C4-2B (cell line): ENCODE data around the gene TMEM266.
"Not testable (repeated sequence)": the region's sequence is repeated elsewhere in the genome, so short reads cannot be mapped to it uniquely, and the experiment has no call there.

ENCODE experiments used
- H3K27ac ChIP-seq: fragments of 450-650 bp; 2 replicates; pipeline ENCODE4 v1.5.1; 2017
- ZFX ChIP-seq: fragments of 450-650 bp; IDR thresholded peaks from 2 replicates; pipeline ENCODE4 v1.6.1; 2017
- TF ChIP-seq, protein P1 (sequence below): fragments of 450-650 bp; conservative IDR thresholded peaks from 2 replicates; pipeline ENCODE4 v1.5.1; 2017; ENCODE audit warnings: mild to moderate bottlenecking

The TMEM266 gene

DNA sequence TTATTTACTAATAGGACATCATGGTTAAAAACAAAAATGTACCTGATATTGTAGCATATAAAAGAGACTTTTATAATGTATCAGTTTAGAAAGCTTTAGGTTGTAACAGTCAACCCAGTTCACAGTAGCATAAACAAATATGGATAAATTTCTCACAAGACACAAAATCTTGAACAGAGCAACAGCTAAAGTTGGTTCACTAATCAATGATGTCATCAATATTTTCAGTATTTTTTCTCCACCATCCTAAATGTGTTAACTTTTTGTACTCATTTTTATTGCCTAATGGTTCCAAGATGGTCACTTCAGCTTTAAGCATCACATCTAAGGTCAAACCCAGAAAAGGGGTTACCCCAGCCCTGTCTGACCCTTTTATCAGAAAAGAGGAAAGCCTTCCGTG, 26.3 kb upstream of the TMEM266 start:
- no peak for TF ChIP-seq ZFX
- TF ChIP-seq, protein P1, sequence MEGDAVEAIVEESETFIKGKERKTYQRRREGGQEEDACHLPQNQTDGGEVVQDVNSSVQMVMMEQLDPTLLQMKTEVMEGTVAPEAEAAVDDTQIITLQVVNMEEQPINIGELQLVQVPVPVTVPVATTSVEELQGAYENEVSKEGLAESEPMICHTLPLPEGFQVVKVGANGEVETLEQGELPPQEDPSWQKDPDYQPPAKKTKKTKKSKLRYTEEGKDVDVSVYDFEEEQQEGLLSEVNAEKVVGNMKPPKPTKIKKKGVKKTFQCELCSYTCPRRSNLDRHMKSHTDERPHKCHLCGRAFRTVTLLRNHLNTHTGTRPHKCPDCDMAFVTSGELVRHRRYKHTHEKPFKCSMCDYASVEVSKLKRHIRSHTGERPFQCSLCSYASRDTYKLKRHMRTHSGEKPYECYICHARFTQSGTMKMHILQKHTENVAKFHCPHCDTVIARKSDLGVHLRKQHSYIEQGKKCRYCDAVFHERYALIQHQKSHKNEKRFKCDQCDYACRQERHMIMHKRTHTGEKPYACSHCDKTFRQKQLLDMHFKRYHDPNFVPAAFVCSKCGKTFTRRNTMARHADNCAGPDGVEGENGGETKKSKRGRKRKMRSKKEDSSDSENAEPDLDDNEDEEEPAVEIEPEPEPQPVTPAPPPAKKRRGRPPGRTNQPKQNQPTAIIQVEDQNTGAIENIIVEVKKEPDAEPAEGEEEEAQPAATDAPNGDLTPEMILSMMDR: no peak
- H3K27ac ChIP-seq: no peak overlapping the region

DNA sequence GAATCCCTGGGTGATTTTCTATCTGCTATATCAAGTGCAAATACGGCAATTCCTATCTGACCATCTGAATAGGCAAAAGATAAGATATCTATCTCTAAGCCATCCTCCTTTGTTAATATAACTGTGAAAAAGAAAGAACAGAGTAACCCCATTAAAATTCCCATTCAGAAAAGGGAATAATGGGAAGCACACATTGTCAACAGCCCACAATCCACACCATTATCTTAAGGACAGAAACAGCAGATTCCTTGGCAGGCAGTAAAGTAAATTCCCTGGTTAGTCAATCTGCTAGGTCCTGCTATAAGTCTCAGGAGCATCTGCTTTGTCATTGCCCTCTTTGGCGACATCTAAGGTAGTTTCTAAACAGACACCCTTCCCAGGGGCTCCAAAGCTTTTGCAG, 25.7 kb upstream of the TMEM266 start:
- H3K27ac ChIP-seq: no peak overlapping the region
- TF ChIP-seq ZFX: no peak
- TF ChIP-seq, protein P1: no peak

DNA sequence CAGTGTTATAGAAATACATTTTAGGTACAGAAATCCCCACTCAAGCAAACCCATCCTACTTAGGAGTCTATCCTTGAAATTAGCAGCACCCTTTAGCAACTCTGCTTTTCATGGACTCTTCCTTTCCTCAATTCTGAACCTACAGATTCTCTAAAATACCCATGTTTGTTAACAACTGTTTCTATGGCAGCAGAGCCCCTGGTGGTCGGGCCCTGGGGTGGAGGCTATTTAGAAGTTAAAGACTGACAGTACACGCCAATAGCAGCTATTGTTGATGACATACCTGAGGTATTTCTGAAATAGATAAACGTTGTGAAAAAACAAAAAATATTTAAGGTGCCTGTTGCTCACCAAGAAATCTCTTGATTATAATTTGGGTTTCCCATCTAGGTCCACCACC, 24.2 kb upstream of the TMEM266 start:
- TF ChIP-seq ZFX: no peak
- TF ChIP-seq, protein P1: no peak
- no peak overlapping the region for H3K27ac ChIP-seq

DNA sequence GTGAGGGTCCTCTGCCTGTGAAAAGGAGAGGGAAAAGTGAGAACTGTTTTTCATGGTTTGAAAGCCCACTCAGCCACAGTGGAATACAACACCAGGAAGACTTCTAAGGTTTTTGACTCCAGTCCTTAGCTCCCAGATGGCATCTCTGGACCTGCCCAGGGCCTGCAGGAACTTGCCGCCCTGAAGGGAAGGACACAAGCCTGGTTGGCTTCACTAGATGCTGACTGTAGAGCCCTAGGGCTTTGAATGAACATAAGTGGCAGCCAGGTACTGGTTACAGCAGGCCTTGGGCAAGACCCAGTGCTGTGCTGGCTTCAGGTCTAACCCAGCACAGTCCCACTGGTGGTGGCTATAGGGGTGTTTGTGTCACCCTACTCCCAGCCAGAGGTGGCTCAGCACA, 21.3 kb upstream of the TMEM266 start:
- H3K27ac ChIP-seq: no peak overlapping the region
- TF ChIP-seq, protein P1: no peak
- TF ChIP-seq ZFX: no peak

DNA sequence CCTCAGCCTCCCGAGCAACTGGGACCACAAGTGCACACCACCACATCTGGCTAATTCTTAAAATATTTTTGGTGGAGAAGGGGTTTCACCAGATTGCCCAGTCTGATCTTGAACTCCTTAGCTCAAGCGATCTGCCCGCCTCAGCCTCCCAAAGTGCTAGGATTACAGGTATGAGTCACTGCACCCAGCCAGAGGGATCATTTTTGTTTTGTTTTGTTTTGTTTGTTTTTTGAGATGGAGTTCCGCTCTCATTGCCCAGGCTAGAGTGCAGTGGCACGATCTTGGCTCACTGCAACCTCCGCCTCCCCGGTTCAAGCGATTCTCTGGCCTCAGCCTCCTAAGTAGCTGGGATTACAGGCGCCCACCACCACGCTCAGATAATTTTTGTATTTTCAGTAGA, 5.6 kb upstream of the TMEM266 start:
- H3K27ac ChIP-seq: not testable (repeated sequence)

DNA sequence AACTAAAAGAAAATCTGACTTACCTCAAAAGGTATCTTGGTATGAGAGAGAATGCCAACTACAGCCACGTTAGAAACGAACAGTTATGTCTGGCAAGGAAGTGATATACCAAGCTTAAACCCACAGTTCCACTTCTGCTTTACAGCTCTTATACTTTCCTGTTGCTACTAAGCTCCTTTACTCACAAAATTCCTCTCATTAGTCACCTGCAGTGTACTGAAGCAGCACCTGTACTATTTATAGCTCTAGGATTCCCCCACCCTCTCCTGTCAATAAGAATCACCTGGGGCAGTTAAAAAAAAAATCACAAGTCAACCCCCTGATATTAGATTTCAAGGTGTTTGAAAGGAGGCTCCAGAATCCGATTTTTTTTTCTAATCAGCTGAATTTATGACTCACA, 2.9 kb upstream of the TMEM266 start:
- no peak for TF ChIP-seq ZFX
- TF ChIP-seq, protein P1: no peak
- no peak overlapping the region for H3K27ac ChIP-seq

DNA sequence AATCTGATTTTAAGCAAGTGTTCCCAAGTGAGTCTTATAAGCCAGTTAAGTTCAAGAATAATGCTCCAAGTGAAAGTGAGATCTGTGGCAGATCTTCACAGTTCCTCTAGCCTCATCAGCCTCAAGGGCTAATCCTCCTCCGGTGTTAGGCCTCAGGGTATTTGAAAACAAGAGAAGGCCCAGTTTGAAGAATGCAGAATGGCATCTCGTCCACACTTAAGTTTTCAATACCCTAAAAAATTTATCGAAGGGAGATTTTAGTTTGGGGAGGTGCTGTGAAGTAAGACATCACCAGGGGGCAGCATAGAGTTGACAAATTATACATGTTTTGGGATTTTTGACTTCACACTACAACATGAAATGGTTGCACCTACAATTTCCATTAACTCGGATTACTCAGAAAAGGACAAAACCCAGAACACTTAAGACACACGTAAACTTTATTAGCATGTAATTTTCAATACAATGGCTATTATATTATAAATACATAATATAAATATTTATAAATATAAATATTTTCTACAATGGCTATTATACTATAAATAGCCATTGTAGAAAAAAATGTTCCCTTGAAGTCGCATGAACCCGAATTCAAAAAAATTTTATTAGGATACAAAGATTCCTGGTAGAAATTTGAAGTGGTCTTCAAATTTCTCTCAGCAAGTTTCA, 2.3 kb upstream of the TMEM266 start:
- H3K27ac ChIP-seq: no peak overlapping the region
- TF ChIP-seq, protein P1: peak; percentile 86
- TF ChIP-seq ZFX: no peak

DNA sequence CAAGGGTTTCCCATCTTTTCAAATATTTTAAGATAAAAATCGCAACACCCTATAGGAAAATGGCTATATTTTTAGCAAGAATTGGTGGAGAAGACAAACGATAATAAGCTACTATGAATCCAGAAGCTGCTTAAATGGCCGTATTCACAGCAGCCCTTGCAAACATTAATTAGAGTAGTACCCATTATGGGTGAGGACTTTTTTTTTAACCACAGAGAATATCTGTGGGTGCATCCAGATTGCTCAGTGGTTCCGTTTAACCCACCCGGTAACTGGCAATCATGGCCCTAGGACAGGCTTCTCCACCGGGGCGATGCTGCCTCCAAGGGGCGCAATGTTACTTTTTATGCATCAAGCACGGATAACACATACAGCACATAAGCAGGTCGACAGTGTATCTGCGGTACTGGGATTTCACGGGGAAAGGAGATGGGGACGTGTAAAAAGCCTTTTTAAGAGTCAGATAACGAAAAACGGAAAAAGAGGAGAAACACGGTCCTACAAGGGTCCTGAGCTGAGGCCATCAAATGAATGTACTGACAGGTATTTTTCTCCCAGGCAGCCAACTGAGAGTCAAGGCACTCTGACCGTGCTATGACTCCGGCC, 968 bp upstream of the TMEM266 start:
- TF ChIP-seq, protein P1: peak; percentile 37
- no peak for TF ChIP-seq ZFX
- no peak overlapping the region for H3K27ac ChIP-seq
